ENCODE results near the gene CHIT1.

- TF ChIP-seq CTCF (IDR thresholded peaks at IDR 0.05) (no peak), EP300 (IDR thresholded peaks at IDR 0.05) (no peak)
Observed at GRCh38 chr1:203180611-203181330, 48.7 kb downstream of the CHIT1 start.

Measured in ovary (tissue), 3 donors.